Activated CD8-positive, alpha-beta memory T cell treated with anti-CD3 and anti-CD28 coated beads, Interleukin-2, amount 50 U/mL, for 48 hours (primary cell): Measurements from ENCODE around the gene ABI1.

Source experiments
- DNase-seq: peaks from one replicate; pipeline ENCODE4 v3.0.0-alpha.2; 2020

ABI1 gene

GRCh38 chr10:26854524-26854923 is 6.2 kb downstream of the ABI1 start:
- no peak for DNase-seq

GRCh38 chr10:26844396-26844975 is 16.3 kb downstream of the ABI1 start:
- no peak for DNase-seq

GRCh38 chr10:26843736-26844135 is 17.0 kb downstream of the ABI1 start:
- no peak for DNase-seq

GRCh38 chr10:26841733-26842317 is 18.9 kb downstream of the ABI1 start:
- DNase-seq: no peak

- no peak for DNase-seq
Measured at GRCh38 chr10:26840938-26841732, 19.6 kb downstream of the ABI1 start.

GRCh38 chr10:26839966-26840627 is 20.7 kb downstream of the ABI1 start:
- DNase-seq: no peak

GRCh38 chr10:26837139-26837538 is 23.6 kb downstream of the ABI1 start:
- no peak for DNase-seq

- no peak for DNase-seq
Measured at GRCh38 chr10:26835025-26835424, 25.7 kb downstream of the ABI1 start.

- no peak for DNase-seq
Measured at GRCh38 chr10:26832960-26833359, 27.8 kb downstream of the ABI1 start.

- no peak for DNase-seq
Measured at GRCh38 chr10:26831936-26832335, 28.8 kb downstream of the ABI1 start.

GRCh38 chr10:26829810-26830515 is 30.8 kb downstream of the ABI1 start:
- no peak for DNase-seq

- no peak for DNase-seq
Measured at GRCh38 chr10:26824015-26824690, 36.6 kb downstream of the ABI1 start.

- DNase-seq: no peak
Measured at GRCh38 chr10:26821699-26822570, 38.8 kb downstream of the ABI1 start.

GRCh38 chr10:26815500-26815899 is 45.3 kb downstream of the ABI1 start:
- no peak for DNase-seq

- DNase-seq: no peak
Measured at GRCh38 chr10:26810435-26811026, 50.2 kb downstream of the ABI1 start.

- DNase-seq: no peak
Measured at GRCh38 chr10:26809973-26810372, 50.8 kb downstream of the ABI1 start.

GRCh38 chr10:26807532-26807931 is 53.2 kb downstream of the ABI1 start:
- DNase-seq: no peak

GRCh38 chr10:26806557-26806956 is 54.2 kb downstream of the ABI1 start:
- DNase-seq: no peak

GRCh38 chr10:26805567-26806245 is 55.1 kb downstream of the ABI1 start:
- DNase-seq: no peak
